HFFc6 (cell line): ENCODE results near the gene C2orf92. TPM values are rescaled to one million over a fixed set of nuclear protein-coding genes. Genes with fewer than 3 reads are reported as not detected.
"Not testable (repeated sequence)": the region's sequence is repeated elsewhere in the genome, so short reads cannot be mapped to it uniquely, and the experiment has no call there.

Experiments
- DNase-seq: peaks from one replicate; pipeline ENCODE4 v3.0.0-alpha.2; 2018
- H3K27ac Mint-ChIP-seq: 2 replicates; pipeline ENCODE4 v1.8.0; 2020; ENCODE audit warnings: mild to moderate bottlenecking, mixed read lengths
- H3K27me3 Mint-ChIP-seq: 2 replicates; pipeline ENCODE4 v1.8.0; 2021; ENCODE audit warnings: mild to moderate bottlenecking, moderate library complexity, mixed read lengths; ENCODE audit not compliant: insufficient read depth
- H3K36me3 Mint-ChIP-seq: 2 replicates; pipeline ENCODE4 v1.8.0; 2021; ENCODE audit warnings: low read depth, mixed read lengths
- H3K4me1 Mint-ChIP-seq: 2 replicates; pipeline ENCODE4 v1.8.0; 2020; ENCODE audit warnings: low read depth, mixed read lengths
- H3K4me3 Mint-ChIP-seq: 2 replicates; pipeline ENCODE4 v1.8.0; 2020; ENCODE audit warnings: mild to moderate bottlenecking, moderate library complexity, mixed read lengths
- H3K9me3 Mint-ChIP-seq: 2 replicates; pipeline ENCODE4 v1.8.0; 2020; ENCODE audit warnings: mild to moderate bottlenecking, mixed read lengths
- total RNA-seq, 6 experiments: library from RNA; stranded (reverse); fragmentation: NEBNext Ultra II Directional; extraction: Animal tissue kit (Norgen Biotek cat#: 25700); gene quantifications; 2 replicates in 1 of 6; 3 replicates in 5 of 6; pipeline ENCODE4 v1.2.3, GENCODE V29; 2021
- TF ChIP-seq, protein P1 (sequence below): fragments of 200-600 bp; sonication (generic); IDR thresholded peaks from 2 replicates; pipeline ENCODE4 v1.5.0; 2021; ENCODE audit warnings: antibody characterized with exemption, mild to moderate bottlenecking

C2orf92 gene
- total RNA-seq, 6 experiments from 2014 or later: 0.88 to 2.6 (median 1.2) TPM

DNA sequence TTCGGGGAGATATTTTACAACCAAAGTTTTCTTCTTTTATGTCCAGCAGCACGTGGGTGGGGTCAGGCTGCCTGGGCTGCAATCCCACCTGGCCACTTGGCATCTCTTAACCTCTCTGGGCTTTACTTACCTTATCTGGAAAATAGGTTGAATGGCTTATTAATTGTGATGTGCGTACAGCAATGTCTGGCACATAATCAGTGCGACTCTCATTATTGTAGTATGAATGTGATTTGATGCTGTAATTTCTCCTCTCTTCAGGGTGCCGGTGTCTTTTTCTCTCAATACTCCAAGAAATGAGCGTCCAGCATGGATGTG is 41.8 kb downstream of the C2orf92 start:
- TF ChIP-seq, protein P1, sequence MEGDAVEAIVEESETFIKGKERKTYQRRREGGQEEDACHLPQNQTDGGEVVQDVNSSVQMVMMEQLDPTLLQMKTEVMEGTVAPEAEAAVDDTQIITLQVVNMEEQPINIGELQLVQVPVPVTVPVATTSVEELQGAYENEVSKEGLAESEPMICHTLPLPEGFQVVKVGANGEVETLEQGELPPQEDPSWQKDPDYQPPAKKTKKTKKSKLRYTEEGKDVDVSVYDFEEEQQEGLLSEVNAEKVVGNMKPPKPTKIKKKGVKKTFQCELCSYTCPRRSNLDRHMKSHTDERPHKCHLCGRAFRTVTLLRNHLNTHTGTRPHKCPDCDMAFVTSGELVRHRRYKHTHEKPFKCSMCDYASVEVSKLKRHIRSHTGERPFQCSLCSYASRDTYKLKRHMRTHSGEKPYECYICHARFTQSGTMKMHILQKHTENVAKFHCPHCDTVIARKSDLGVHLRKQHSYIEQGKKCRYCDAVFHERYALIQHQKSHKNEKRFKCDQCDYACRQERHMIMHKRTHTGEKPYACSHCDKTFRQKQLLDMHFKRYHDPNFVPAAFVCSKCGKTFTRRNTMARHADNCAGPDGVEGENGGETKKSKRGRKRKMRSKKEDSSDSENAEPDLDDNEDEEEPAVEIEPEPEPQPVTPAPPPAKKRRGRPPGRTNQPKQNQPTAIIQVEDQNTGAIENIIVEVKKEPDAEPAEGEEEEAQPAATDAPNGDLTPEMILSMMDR: no peak
- DNase-seq: no peak
- H3K4me1 Mint-ChIP-seq: peaks cover 16% of the 10 kb centered on the region
- H3K27ac Mint-ChIP-seq: no peak overlapping the region
- no peaks in the 10 kb centered on the region for H3K9me3 Mint-ChIP-seq
- no peak overlapping the region for H3K4me3 Mint-ChIP-seq
- H3K27me3 Mint-ChIP-seq: peaks cover 16% of the 10 kb centered on the region
- no peaks in the 10 kb centered on the region for H3K36me3 Mint-ChIP-seq

DNA sequence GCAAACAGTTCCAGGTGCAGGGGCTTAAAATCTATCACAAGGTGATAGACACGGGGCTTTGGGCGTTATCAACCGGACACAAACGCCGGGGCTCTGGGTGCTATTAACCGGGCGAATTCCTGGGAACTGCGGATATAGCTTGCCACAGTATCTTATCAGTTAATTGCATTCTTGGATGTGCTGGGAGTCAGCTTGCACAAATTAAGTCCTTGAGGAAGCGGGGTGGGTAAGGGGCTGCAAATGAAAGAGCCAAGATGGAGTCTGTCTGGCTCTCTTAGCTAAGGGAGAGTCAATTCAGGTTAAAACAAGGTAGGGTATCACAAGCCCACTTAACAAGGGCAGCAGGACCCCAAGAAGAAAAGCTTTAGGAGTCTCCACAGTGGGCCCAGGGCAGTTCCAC is 42.7 kb downstream of the C2orf92 start:
- H3K36me3 Mint-ChIP-seq, H3K9me3 Mint-ChIP-seq, H3K27ac Mint-ChIP-seq, DNase-seq, H3K4me3 Mint-ChIP-seq: not testable (repeated sequence)
- peaks cover 22% of the 10 kb centered on the region for H3K27me3 Mint-ChIP-seq
- H3K4me1 Mint-ChIP-seq: peaks cover 16% of the 10 kb centered on the region

DNA sequence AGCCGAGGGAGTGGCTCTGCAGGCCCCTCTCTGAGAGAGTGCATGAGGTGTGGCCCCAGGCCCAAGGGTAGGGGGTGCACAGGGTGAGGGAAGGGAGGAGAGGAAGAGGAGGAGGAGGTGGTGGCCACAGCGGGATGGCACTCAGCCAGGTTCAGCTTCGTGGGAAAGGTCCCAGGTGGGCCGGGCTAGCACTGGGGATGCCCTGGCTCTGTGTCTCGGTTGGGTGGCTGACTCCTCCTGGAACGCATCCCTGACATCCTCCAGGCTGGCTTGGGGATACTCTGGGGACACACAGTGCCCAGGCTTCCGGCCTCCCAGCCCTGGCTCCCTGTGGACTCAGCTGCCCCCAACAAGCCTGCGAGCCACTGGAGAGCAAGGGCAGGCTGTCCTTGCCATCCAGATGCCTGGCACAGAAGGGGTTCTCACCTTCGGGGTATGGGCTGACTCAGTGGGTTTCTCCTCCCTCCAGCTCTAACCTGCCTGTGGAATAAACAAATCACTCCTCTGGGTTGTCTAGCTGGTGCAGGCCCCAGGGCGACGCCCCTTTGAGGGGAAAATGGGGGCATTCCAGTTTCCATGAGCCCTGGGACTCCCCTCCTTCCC is 43.3 kb downstream of the C2orf92 start:
- H3K36me3 Mint-ChIP-seq: no peaks in the 10 kb centered on the region
- H3K4me1 Mint-ChIP-seq: peaks cover 16% of the 10 kb centered on the region
- peaks cover 25% of the 10 kb centered on the region for H3K27me3 Mint-ChIP-seq
- H3K4me3 Mint-ChIP-seq: no peak overlapping the region
- TF ChIP-seq, protein P1: no peak
- no peak for DNase-seq
- no peak overlapping the region for H3K27ac Mint-ChIP-seq
- no peaks in the 10 kb centered on the region for H3K9me3 Mint-ChIP-seq

DNA sequence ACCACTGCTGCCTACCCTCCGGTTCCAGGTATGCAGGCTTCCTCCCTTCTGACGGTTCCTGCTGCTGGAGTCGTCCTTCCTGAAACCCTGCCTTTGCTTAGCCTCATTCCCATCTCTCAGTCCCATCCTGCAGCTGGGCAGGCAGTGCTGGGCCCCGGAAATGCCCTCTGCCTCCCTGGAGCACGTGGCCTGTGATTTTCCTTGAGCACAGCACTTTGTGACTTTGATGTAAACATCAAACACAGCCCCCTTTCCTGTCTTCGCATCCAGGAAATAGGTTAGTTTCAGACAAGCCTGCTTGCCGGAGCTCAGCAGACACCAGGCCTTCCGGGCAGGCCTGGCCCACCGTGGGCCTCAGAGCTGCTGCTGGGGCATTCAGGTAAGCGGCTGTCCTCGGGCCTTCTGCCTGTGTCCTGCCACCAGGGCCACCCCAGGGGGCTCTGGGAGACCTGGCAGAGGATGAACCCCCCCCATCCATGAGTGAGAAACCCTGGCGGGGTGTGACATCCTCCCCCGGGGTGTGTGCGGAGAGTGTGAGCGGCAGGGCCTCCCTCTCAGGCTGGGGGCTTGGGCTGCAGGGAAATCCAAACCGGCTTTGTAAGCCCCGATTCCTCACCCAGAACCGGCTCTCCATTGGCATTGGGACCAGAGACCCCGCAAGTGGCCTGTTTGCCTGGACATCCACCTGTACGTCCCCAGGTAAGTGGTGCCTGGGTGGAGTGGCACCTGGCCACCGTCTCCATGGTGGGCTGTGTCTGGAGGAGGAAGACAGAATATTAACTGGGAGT is 44.0 kb downstream of the C2orf92 start, which contains the start of gene ZAP70:
ZAP70 (plus strand) TSS at position 281 of the 788 bp plus-strand sequence. CDS start 10,461 bp downstream, outside the sequence.
- no peak for DNase-seq
- H3K36me3 Mint-ChIP-seq: no peaks in the 10 kb centered on the region
- no peak within 1 kb of the TSS for H3K27ac Mint-ChIP-seq
- H3K4me3 Mint-ChIP-seq: no peak within 1 kb of the TSS
- peaks cover 16% of the 10 kb centered on the region for H3K4me1 Mint-ChIP-seq
- peaks cover 24% of the 10 kb centered on the region for H3K27me3 Mint-ChIP-seq
- H3K9me3 Mint-ChIP-seq: no peaks in the 10 kb centered on the region
- TF ChIP-seq, protein P1: no peak

DNA sequence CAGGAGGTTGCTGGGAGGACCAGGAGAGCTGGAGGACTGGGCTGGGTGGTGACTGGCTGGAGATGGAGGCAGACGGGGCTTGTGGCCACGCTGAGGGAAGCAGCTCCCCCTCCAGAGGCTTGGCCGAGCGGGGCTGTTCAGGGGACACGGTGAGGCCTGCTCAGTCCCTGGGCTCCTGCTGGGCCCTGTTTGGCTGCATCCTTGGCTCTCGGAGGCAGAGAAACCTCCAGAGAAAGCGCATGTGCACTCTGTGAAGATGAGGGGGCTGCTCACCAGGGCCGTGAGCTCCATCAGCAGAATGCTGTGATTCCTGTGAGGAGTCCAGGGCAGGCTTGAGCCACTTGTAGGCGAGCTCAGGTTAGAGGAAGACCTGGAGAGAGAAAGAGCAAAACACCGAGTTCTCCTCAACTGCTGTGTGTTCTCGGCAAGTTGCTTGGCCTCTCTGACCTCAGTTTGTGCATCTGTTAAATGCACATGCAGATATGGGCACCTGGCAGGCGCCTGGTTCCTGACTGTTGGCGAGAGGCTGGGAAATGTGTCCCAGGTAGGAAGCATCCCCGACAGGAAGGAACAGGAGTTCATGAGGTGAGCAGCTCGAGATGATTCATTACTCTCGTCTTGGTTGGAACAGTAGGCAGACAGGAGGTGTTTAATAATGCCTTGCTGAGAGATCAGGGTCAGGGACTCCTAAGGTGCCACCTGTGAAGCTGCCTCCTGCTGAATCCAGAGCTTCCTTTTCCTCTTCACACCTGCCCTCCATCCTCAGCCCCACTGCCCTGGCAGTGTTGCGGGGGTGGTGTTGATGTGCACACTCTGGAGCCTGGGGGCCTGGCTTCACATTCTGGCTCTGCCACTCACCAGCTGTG is 44.8 kb downstream of the C2orf92 start:
- TF ChIP-seq, protein P1: no peak
- Mint-ChIP-seq H3K27ac (no peak overlapping the region), H3K9me3 (no peaks in the 10 kb centered on the region), H3K4me1 (peaks cover 16% of the 10 kb centered on the region), H3K36me3 (no peaks in the 10 kb centered on the region), H3K27me3 (peaks cover 21% of the 10 kb centered on the region), H3K4me3 (no peak overlapping the region)
- no peak for DNase-seq
